ENCODE measurements around the gene IL18BP.

Gene IL18BP

GRCh38 chr11:71998649-71999310 lies at the start of gene IL18BP:
Gene IL18BP (plus strand): TSS chr11:71998909. CDS start chr11:71999985, 1,076 bp downstream.
- no peak for DNase-seq (ENCODE audit: low read depth)

DNA sequence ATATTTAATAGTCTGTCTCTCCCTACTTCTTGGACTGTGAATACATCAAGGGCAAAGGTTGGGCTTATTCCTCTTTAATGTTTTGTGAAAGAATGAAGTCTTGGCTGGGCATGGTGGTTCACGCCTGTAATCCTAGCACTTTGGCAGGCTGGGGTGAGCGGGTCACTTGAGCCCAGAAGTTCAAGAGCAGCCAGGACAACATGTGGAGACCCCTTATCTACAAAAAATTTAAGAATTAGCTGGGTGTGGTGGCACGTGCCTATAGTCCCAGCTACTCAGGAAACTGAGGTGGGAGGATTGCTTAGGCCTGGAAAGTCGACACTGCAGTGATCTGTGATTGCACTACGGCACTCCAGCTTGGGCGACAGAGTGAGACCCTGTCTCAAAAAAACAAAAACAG lies 49.7 kb upstream of the IL18BP start:
- no peak for DNase-seq (ENCODE audit: low read depth)

- DNase-seq (ENCODE audit: low read depth): no peak
Observed at GRCh38 chr11:71951741-71952310, 46.9 kb upstream of the IL18BP start.

DNA sequence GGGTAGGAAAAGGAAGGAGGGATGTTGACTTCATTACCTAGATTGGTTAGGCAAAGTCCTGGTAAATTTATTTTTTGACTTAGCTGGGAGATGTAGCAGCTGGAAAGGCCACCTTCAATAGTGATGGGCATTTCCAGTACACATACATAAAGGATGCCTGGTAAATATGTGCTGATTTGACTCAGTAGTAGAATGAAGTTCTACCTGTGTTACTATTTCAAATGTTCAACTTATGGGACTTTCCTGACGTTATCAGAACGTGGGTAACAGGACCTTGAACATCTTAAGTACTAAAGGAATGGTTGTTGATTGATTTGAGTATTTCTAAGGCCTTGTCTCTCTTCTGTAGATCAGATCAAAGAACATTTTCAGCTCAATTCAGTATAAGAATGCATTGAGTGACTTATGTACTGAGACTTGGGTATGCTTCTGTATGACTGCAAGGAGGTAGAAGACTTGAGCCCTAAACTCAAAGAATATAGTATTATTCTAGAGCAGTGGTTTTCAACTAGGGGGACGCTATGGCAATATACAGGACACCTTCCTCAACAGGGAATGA lies 42.7 kb upstream of the IL18BP start:
- DNase-seq (ENCODE audit: low read depth): no peak

GRCh38 chr11:71962428-71963038 lies 36.2 kb upstream of the IL18BP start:
- DNase-seq (ENCODE audit: low read depth): no peak

DNA sequence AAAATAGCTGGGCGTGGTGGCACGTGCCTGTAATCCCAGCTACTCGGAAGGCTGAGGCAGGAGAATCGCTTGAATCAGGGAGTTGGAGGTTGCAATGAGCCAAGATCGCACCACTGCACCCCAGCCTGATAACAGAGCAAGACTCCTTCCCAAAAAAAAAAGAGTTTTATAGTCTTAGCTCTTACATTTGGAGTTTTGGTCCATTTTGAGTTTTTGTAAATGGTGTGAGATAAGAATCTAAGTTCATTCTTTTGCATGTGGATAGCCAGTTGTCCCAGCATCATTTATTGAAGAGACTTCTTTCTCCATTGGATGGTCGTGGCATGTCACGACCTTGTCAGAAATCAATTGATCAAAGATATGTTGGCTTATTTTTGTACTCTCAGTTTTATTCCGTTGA lies 35.2 kb upstream of the IL18BP start:
- DNase-seq (ENCODE audit: low read depth): no peak

DNA sequence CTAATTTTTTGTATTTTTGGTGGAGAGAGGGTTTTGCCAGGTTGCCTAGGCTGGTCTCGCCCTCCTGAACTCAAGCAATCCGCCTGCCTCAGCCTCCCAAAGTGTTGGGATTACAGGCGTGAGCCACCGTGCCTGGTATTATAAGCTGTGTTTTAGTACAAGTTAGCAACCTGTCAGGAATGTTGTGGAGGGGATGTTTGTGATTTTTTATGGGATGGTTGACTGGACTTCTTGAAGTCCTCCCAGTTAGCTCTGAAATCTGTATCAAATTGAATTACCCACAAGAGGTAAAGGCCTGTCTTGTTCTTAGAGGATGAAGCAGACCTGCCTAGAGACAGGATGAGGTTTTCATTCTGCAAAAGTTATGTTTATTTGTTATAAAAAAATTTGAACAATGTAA lies 34.1 kb upstream of the IL18BP start:
- DNase-seq (ENCODE audit: low read depth): no peak

- DNase-seq (ENCODE audit: low read depth): no peak
Observed at GRCh38 chr11:71971680-71972079, 27.0 kb upstream of the IL18BP start.

- no peak for DNase-seq (ENCODE audit: low read depth)
Observed at GRCh38 chr11:71976551-71976950, 22.2 kb upstream of the IL18BP start.

DNA sequence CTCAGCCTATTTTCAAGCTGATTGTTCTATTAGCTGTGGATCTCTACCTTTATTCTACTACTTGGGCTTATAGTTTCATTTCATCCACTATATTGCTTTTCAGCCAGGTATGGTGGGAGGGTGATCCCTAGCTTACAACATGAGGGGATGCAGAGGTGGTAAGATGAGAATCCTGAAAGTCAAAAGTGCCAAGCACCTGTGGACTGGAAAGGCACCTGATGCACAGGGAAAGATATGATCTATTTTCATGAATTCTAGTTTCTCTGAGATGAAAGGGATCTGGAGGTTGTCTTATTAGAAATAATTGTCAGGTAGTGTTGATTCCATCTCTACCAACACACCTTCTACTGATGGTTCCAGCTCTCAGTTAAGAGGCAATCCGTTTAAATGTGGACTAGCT lies 21.6 kb upstream of the IL18BP start:
- no peak for DNase-seq (ENCODE audit: low read depth)

- no peak for DNase-seq (ENCODE audit: low read depth)
Observed at GRCh38 chr11:71977743-71978418, 20.8 kb upstream of the IL18BP start.

- DNase-seq (ENCODE audit: low read depth): no peak
Observed at GRCh38 chr11:71979094-71979493, 19.6 kb upstream of the IL18BP start.

- DNase-seq (ENCODE audit: low read depth): no peak
Observed at GRCh38 chr11:71979602-71980001, 19.1 kb upstream of the IL18BP start.

DNA sequence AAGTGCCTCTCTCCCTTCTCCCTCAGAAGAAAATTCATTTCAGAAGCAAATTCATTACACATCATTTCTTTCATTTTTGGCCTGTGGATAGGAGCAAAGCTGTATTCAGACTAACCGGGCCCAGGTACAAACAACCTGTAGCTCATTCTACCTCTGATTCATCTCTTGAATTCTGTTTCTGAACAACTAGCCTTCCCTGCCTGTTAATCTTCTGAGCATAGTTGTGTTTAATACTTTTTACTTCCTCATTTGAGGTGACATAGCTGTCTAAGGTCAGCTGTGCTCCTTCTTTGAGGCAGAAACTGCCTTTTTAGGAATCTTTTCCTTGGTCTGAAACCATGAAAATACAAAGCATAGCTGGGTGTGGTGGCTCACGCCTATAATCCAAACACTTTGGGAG lies 12.6 kb upstream of the IL18BP start:
- no peak for DNase-seq (ENCODE audit: low read depth)

GRCh38 chr11:71987521-71987920 lies 11.2 kb upstream of the IL18BP start:
- DNase-seq (ENCODE audit: low read depth): no peak

DNA sequence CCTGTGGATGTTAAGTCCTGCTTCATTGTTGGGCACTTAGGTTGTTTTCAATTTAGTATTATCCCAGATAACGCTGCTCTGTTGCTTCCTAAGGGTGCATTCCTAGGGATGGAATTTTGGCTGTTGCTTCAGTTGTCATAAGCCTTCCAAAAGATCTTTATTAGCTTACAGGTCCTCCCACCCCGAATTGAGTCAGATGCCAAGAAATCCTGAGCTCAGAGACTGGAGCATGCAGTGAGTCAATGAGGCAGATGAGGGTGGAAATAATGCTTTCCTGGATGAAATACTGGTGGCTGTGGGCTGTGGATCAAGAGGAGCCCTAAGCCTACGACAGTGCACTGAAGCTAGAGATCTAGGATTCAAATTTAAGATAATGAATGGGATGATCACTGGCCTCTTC lies 10.7 kb upstream of the IL18BP start:
- no peak for DNase-seq (ENCODE audit: low read depth)

DNA sequence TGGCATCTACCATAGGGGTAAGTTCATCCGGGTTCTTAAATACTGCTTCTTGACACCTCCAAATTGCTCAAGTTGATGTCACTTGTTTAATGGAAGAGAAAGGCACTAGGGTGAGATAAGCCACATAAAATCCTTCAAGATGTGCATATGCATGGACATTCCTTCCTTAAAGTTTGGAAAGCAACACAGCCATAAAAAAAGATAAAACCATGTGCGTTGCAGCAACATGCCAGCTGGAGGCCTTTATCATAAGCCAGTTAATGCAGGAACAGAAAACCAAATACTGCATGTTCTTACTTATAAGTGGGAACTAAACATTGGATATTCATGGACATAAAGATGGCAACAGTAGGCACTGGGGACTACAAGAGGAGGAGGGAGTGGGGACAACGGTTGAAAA lies 8.0 kb upstream of the IL18BP start:
- no peak for DNase-seq (ENCODE audit: low read depth)

- no peak for DNase-seq (ENCODE audit: low read depth)
Observed at GRCh38 chr11:71991494-71991893, 7.2 kb upstream of the IL18BP start.

DNA sequence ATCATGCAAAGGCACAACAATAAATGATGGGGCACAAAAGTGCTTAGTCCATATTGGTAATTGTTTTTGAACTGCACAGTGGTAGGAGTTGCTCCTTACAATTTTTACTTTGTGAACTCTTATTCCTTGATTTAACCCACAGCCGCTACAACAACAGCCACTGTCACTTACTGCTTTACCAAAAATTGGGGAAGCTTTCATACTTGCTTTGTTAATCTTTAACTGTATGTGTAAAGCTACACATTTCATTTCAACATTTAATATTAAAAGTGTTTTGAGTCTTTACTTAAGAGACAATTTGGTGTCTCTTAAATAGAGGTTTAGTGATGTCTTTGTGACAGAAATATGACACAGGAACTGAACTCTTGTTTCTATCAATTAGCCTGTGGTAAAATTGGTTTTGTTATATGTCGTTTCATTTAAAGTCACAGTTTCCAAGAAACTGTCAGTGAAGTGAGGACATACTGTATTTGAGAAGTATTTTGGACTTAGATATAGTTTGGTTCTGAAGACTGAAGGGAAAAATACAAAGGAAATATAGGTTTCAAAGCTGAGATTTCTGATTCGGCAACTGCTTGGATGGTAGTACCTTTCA lies 6.5 kb upstream of the IL18BP start:
- no peak for DNase-seq (ENCODE audit: low read depth)

- DNase-seq (ENCODE audit: low read depth): no peak
Observed at GRCh38 chr11:71994786-71995185, 3.9 kb upstream of the IL18BP start.

- no peak for DNase-seq (ENCODE audit: low read depth)
Observed at GRCh38 chr11:71995726-71996291, 2.9 kb upstream of the IL18BP start.

- no peak for DNase-seq (ENCODE audit: low read depth)
Observed at GRCh38 chr11:71996517-71996916, 2.2 kb upstream of the IL18BP start.

Measured in activated T-helper 9 cell treated with anti-CD3 and anti-CD28 coated beads, Interleukin-2, amount 50 U/mL, for 16 hours (primary cell).